Smooth muscle cell (in vitro differentiated cells): Measurements from ENCODE around the gene CSN1S1. TPM values are rescaled to one million over a fixed set of nuclear protein-coding genes. Genes with fewer than 3 reads are reported as not detected.

Experiments
- DNase-seq: peaks from one replicate; lab custom pipeline; 2025; ENCODE audit not compliant: unreplicated experiment; lab: John Stamatoyannopoulos, UW
- H2AFZ ChIP-seq: fragments of 200-600 bp; sonication (generic); 2 replicates; pipeline ENCODE4 v1.6.0; 2016; ENCODE audit warnings: antibody characterized with exemption, low read depth, mild to moderate bottlenecking
- H3F3A ChIP-seq: fragments of 200-600 bp; sonication (generic); 2 replicates; pipeline ENCODE4 v1.6.0; 2017; ENCODE audit warnings: antibody characterized with exemption, low read depth
- H3K27ac ChIP-seq: fragments of 200-600 bp; sonication (generic); 2 replicates; pipeline ENCODE4 v1.5.1; 2016; ENCODE audit warnings: low read depth, mild to moderate bottlenecking
- H3K27me3 ChIP-seq: fragments of 200-600 bp; sonication (generic); 2 replicates; pipeline ENCODE4 v1.6.1; 2016; ENCODE audit warnings: low read depth, mild to moderate bottlenecking
- H3K36me3 ChIP-seq: fragments of 200-600 bp; sonication (generic); 2 replicates; pipeline ENCODE4 v1.5.1; 2016; ENCODE audit warnings: low read depth
- H3K4me1 ChIP-seq: fragments of 200-600 bp; sonication (generic); 2 replicates; pipeline ENCODE4 v1.5.1; 2016; ENCODE audit warnings: low read depth
- H3K4me2 ChIP-seq: fragments of 200-600 bp; sonication (generic); 2 replicates; pipeline ENCODE4 v1.6.0; 2016; ENCODE audit warnings: mild to moderate bottlenecking
- H3K4me3 ChIP-seq: fragments of 200-600 bp; sonication (generic); 2 replicates; pipeline ENCODE4 v1.5.1; 2016; ENCODE audit warnings: mild to moderate bottlenecking
- H3K79me2 ChIP-seq: fragments of 200-600 bp; sonication (generic); 2 replicates; pipeline ENCODE4 v1.6.0; 2016; ENCODE audit warnings: low read depth, mild to moderate bottlenecking
- H3K9ac ChIP-seq: fragments of 200-600 bp; sonication (generic); 2 replicates; pipeline ENCODE4 v1.6.0; 2016; ENCODE audit warnings: low read depth
- H3K9me3 ChIP-seq: fragments of 200-600 bp; sonication (generic); replicated peaks from 2 replicates; pipeline ENCODE4 v1.5.1; 2016; ENCODE audit warnings: low read depth
- H4K20me1 ChIP-seq: fragments of 200-600 bp; sonication (generic); 2 replicates; pipeline ENCODE4 v1.6.0; 2016; ENCODE audit warnings: low read depth
- CTCF ChIP-seq: fragments of 200-600 bp; sonication (generic); IDR thresholded peaks from 2 replicates; pipeline ENCODE4 v1.5.1; 2017; ENCODE audit warnings: borderline replicate concordance, mild to moderate bottlenecking, antibody characterized with exemption; ENCODE audit not compliant: insufficient read depth, poor library complexity, severe bottlenecking
- WGBS: methylation state at CpG from one replicate; pipeline ENCODE4 v1.1.7; 2016; ENCODE audit warnings: low lambda C conversion rate; 5-methylcytosine and 5-hydroxymethylcytosine counted together
- polyA plus RNA-seq: library from polyadenylated mRNA; unstranded; fragments of >200 nt; fragmentation: Nextera tagmentation; extraction: Ambion mirVana; gene quantifications from 2 replicates; pipeline ENCODE4 v1.2.1, GENCODE V29; 2016
- total RNA-seq: library from RNA; depleted of rRNA; stranded (reverse); fragments of >200 nt; gene quantifications from 2 replicates; pipeline ENCODE4 v1.2.3, GENCODE V29; 2014

CSN1S1 gene
- total and polyA plus RNA-seq, 2 experiments from 2014 or later: not detected

- Histone ChIP-seq H4K20me1 (no peaks in the 10 kb centered on the region), H3K27me3 (no peaks in the 10 kb centered on the region), H3K9ac (no peak overlapping the region), H2AFZ (no peak overlapping the region), H3K79me2 (no peaks in the 10 kb centered on the region), H3K27ac (no peak overlapping the region), H3F3A (no peaks in the 10 kb centered on the region), H3K4me3 (no peak overlapping the region), H3K9me3 (no peaks in the 10 kb centered on the region), H3K4me1 (no peaks in the 10 kb centered on the region), H3K36me3 (no peaks in the 10 kb centered on the region), H3K4me2 (no peak overlapping the region)
- WGBS: 83% methylated on average over 4 of the region's 4 CpGs
- DNase-seq: no peak
- TF ChIP-seq CTCF: no peak
Observed at GRCh38 chr4:69934150-69934549, 3.3 kb downstream of the CSN1S1 start.

GRCh38 chr4:69936566-69936965, 5.7 kb downstream of the CSN1S1 start:
- Histone ChIP-seq H3K4me1 (no peaks in the 10 kb centered on the region), H3K4me2 (no peak overlapping the region), H4K20me1 (no peaks in the 10 kb centered on the region), H2AFZ (no peak overlapping the region), H3K79me2 (no peaks in the 10 kb centered on the region), H3K27ac (no peak overlapping the region), H3F3A (no peaks in the 10 kb centered on the region), H3K27me3 (no peaks in the 10 kb centered on the region), H3K4me3 (no peak overlapping the region), H3K9ac (no peak overlapping the region), H3K36me3 (no peaks in the 10 kb centered on the region), H3K9me3 (no peaks in the 10 kb centered on the region)
- no peak for TF ChIP-seq CTCF
- no peak for DNase-seq

GRCh38 chr4:69951602-69952001, 20.7 kb downstream of the CSN1S1 start:
- Histone ChIP-seq H3K36me3 (no peaks in the 10 kb centered on the region), H3K4me2 (no peak overlapping the region), H3K4me3 (no peak overlapping the region), H4K20me1 (no peaks in the 10 kb centered on the region), H3K4me1 (peaks cover 7% of the 10 kb centered on the region), H3K9me3 (no peaks in the 10 kb centered on the region), H2AFZ (no peak overlapping the region), H3K9ac (no peak overlapping the region), H3K79me2 (no peaks in the 10 kb centered on the region), H3F3A (no peaks in the 10 kb centered on the region), H3K27ac (no peak overlapping the region), H3K27me3 (no peaks in the 10 kb centered on the region)
- no peak for TF ChIP-seq CTCF
- WGBS: 85% methylated on average over 3 of the region's 3 CpGs
- no peak for DNase-seq

- peaks cover 7% of the 10 kb centered on the region for H3K4me1 ChIP-seq
- no peaks in the 10 kb centered on the region for H3F3A ChIP-seq
- H3K4me2 ChIP-seq: no peak overlapping the region
- no peaks in the 10 kb centered on the region for H3K9me3 ChIP-seq
- no peak overlapping the region for H2AFZ ChIP-seq
- no peaks in the 10 kb centered on the region for H3K79me2 ChIP-seq
- H3K36me3 ChIP-seq: no peaks in the 10 kb centered on the region
- no peaks in the 10 kb centered on the region for H3K27me3 ChIP-seq
- DNase-seq: no peak
- H3K27ac ChIP-seq: no peak overlapping the region
- H3K4me3 ChIP-seq: no peak overlapping the region
- 81% methylated on average over 1 of the region's 1 CpG for WGBS
- TF ChIP-seq CTCF: no peak
- H3K9ac ChIP-seq: no peak overlapping the region
- no peaks in the 10 kb centered on the region for H4K20me1 ChIP-seq
Observed at GRCh38 chr4:69957209-69957608, 26.3 kb downstream of the CSN1S1 start.
